ENCODE results near the gene ARHGDIB.

The ARHGDIB gene

DNA sequence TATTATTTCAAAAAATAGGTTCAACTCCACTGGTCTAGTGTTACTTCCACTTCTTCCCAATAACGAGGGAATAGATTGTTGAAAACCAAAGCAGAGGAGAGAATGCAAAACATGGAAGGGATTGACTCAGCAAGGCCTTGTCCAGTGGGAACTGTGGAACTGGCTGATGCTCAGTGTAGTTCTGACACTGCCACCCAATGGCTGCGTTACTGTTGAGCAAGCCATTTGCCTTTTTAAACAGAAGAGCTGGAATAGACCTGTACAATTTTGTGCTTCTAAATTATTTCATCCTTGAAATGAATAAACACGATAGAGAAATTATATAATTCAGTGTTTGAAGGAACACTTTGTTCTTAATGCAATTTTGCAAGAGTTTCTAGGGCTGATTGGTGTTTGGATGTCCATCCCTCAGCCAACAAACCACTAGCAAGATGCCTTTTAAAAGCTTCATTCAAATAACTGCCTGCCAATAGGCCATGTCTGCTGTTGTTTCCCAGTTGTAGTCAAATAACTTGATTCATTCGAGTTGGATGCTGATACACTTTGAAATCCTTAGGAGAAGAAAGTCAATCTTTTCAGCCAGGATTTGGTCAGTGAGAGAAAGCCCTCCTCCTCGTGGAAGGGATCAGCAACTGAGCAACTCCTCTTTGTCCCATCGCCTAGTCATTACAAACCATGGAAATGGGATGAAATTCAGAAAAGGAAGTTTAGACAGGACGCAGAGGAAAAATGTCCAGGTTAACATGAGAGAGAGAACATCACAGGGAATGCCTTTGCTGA, 68.5 kb downstream of the ARHGDIB start:
- no peak for FAIRE-seq
